NCI-H510A (cell line): ENCODE results near the gene MORN5.

Experiments
- DNase-seq: peaks from one replicate; lab custom pipeline; 2025; lab: John Stamatoyannopoulos, UW

The MORN5 gene

GRCh38 chr9:122144836-122145591, 14.7 kb upstream of the MORN5 start:
- no peak for DNase-seq

DNA sequence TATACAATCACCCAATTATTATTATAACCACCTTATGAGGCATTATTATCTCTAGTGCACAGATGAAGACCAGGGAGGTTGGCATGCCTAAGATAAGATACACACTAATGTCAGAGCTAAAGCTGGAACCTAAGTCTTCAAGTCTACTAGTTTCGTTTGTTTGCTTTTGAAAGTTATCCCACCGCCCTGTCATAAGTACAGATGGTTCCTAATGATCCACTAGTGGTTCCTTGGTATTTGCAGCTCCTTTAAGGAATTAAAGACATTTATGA, 14.2 kb upstream of the MORN5 start:
- no peak for DNase-seq

DNA sequence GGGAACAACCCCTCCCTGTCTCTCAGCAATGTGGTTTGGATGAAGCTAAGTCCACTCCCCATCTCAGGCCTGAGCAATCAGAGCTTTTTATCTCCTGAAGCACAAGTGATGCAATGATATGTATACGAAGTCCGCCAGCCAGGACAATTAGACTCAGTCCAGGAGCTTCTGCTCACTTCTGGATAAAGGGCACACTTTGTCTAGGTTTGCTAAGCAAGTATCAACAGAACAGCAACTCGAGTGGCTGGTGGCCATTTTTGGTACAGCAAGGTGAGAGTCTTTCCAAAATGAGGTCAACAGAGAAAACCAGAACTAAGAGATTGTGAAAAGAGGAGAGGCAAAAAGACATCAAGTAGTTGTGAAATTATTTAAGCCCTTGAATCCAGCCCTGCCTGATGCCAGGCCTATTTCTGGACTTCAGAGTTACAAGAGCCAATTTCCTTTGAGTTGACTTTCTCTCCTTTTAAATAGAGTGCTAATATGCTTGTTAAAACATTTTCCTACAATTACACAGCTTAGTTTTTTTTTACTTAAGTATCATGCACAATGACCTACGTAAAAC, 8.4 kb upstream of the MORN5 start:
- DNase-seq = no peak

GRCh38 chr9:122155796-122156195, 3.9 kb upstream of the MORN5 start:
- no peak for DNase-seq

- DNase-seq = no peak
Observed at GRCh38 chr9:122158202-122158601, 1.5 kb upstream of the MORN5 start.

DNA sequence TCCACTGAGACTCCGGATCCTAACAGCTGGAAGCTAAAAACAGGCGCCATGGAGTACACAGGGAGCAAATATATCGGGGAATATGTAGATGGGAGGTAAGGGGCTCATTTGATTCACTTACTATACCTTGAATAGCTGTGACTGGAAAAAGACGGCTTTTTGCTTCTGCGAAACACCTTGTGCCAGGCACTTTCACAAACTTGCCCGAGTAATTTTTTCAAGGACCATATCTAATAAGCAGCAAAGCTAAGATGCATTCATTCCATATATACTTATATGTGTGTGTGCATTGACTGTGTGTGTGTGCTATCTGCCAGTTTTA, 178 bp downstream of the MORN5 start:
- no peak for DNase-seq

DNA sequence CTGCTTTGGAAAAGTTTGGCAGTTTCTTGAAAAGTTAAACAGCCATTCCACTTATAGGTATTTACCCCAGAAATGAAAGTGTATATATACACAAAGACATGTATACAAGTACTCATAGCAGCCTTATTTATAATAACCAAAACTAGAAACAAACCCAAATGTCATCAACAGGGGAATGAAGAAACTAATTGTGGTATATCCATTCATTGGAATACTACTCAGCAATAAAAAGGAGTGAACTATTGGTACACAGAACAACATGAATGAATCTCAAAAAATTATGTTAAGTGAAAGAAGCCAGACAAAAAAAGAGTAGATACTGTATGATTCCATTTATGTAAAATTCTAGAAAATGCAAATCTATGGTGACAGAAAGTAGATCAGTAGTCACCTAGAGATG, 2.7 kb downstream of the MORN5 start:
- DNase-seq = no peak

- DNase-seq = no peak
Observed at GRCh38 chr9:122164286-122164685, 4.6 kb downstream of the MORN5 start.

DNA sequence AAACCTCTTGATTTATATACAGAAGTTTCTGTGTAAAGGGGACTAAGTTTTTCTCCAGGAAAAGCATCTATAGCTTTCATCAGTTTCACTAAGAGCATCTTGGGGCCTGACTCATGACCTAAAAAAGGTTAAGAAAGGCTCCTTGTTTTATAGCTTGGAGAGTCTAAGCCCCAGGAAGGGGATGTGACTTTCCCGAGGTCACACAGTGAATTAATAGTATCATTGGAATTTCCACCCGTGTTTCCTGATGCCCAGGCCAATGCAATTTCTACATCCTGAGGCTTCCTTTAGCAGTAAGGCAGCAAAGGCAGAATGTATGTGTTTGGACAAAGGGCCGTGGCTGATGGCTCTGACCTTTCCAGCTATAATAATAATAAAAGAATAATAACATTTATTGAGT, 8.6 kb downstream of the MORN5 start:
- DNase-seq = no peak

DNA sequence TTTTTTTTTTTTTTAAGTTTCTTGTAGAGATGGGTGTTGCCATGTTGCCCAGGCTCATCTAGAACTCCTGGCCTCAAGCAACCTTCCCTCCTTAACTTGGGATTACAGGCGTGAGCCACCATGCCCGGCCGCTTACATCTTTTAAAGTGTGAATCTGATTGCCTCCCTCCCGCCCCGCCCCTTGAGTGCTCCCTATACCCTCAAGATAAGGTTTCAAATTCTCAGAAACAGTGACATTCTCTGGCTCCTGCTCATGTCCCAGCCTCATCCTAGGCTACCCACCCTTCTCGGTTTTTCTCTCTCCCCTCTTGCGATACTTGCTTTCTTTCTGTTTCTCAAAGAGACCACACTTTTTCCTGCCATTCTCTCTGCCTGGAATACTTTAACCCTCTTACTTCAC, 12.4 kb downstream of the MORN5 start:
- DNase-seq = no peak

DNA sequence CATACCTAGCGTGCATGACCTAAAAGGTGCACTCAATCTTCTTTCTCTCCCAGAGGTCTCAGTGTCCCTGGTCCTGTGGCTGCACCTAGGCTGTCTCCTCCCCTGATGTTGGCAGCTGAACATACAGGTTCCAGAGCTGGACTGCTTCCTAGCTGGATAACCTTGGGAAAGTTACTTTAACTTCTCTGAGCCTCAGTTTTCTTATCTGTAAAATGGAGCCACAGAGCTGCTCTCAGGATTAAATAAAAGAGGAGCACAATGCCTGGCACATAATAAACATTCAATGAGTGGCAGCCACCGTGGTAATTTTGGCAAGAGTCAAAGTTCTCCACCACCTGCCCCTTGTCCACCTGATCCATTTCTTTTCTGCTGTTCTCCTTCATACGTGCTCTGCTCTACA, 14.0 kb downstream of the MORN5 start:
- DNase-seq = no peak

DNA sequence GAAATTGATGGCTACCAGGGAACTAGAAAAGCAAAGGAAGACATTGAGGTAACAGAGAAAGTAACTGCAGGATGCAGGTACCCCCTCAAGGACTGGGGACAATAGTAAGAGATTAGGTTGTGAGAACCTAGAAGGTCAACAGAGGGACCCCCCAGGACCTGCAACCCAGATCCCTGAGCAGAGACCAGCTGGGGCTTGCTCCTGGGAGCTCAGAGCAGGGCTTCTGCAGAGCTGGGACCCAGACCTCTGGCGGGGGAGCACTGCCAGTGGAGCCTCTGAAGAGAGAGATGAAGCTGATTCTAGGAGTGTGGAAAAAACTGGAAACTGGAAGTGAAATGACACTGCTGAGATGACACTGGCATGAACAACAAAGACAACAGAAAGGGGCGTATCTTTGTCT, 17.2 kb downstream of the MORN5 start:
- no peak for DNase-seq

DNA sequence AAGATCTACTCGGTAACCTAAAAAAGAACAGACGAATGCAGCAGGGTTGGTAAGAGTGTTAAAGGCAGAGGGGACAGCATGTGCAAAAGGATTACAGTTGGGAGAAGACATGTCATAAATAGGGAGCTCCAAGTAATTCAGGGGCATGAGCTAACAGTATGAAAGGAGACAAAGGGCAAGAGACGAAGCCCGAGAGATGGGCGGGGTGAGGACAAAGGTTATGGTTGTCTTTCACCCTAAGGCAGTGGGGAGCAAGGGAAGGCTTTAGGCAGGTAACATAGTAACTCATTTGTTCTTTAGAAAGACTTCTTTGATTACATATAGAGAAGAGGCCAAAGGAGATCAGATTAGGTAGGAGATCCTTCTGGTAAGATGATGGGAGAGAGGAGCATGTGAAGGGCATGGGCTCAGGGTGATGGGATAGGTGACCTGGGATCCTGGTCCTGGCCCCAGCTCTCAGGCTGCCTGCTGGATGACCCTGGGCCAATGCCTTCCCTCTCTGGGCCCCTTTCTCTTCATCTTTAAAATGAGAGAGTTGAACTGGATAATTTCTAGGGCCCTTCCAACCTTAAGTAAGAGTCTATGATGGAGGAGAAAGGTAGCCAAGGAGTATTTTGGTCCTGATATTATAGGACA, 19.5 kb downstream of the MORN5 start:
- no peak for DNase-seq

- DNase-seq = no peak
Observed at GRCh38 chr9:122179690-122180074, 20.0 kb downstream of the MORN5 start.

- no peak for DNase-seq
Observed at GRCh38 chr9:122180633-122181032, 20.9 kb downstream of the MORN5 start.

- DNase-seq = no peak
Observed at GRCh38 chr9:122183501-122183900, 23.8 kb downstream of the MORN5 start.

DNA sequence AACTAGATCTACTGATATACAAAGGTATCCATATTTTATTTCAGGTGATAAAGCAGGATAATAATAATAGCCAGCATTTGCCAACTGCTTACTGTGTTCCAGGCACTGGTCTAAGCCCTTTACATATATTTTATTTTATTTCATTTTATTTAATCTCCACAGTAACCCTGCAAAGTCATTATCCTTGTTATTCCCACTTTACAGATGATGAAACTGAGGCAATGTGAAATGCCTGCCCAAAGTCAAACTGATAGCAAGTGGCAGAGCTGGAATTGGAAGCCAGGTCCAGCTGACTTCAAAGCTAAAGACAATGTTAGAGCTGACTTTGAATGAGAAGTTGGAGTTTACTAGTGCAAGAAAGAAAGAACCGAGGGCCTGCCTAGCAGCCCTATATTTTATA, 24.8 kb downstream of the MORN5 start:
- DNase-seq = no peak

DNA sequence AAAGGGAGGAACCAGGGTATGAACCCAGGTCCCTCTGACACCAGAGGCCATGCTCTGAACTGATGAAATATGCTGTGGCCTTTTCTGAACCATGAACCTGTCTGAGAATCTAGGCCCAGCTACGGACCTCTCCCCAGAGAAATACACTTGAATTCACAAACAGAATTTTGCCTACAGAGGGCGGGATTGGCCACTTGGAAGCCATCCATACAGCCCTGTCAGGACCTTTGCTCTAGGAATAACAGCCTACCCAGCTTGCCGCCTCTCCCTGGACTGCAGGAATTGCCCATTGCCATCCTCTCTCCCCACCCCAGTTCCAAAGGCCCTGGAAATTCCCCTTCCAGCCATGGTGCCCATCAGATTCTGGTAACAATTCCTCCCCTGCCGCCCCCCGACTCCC, 26.6 kb downstream of the MORN5 start:
- DNase-seq = no peak

GRCh38 chr9:122186777-122187470, 27.2 kb downstream of the MORN5 start:
- DNase-seq = no peak

GRCh38 chr9:122188369-122188768, 28.7 kb downstream of the MORN5 start:
- DNase-seq = no peak

GRCh38 chr9:122190597-122191381, 31.1 kb downstream of the MORN5 start:
- no peak for DNase-seq

GRCh38 chr9:122191584-122191983, 31.9 kb downstream of the MORN5 start:
- DNase-seq = no peak
